Putamen (tissue), 1 donor: ENCODE data around the gene MED19.
A peak's percentile ranks its signal among the peaks of the same experiment; 100 is the strongest.
"Not testable (repeated sequence)": the region's sequence is repeated elsewhere in the genome, so short reads cannot be mapped to it uniquely, and the experiment has no call there.

Experiments
- DNase-seq: peaks from one replicate; pipeline ENCODE4 v3.0.0-alpha.2; 2016; ENCODE audit warnings: low spot score

Gene MED19, protein sequence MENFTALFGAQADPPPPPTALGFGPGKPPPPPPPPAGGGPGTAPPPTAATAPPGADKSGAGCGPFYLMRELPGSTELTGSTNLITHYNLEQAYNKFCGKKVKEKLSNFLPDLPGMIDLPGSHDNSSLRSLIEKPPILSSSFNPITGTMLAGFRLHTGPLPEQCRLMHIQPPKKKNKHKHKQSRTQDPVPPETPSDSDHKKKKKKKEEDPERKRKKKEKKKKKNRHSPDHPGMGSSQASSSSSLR

DNA sequence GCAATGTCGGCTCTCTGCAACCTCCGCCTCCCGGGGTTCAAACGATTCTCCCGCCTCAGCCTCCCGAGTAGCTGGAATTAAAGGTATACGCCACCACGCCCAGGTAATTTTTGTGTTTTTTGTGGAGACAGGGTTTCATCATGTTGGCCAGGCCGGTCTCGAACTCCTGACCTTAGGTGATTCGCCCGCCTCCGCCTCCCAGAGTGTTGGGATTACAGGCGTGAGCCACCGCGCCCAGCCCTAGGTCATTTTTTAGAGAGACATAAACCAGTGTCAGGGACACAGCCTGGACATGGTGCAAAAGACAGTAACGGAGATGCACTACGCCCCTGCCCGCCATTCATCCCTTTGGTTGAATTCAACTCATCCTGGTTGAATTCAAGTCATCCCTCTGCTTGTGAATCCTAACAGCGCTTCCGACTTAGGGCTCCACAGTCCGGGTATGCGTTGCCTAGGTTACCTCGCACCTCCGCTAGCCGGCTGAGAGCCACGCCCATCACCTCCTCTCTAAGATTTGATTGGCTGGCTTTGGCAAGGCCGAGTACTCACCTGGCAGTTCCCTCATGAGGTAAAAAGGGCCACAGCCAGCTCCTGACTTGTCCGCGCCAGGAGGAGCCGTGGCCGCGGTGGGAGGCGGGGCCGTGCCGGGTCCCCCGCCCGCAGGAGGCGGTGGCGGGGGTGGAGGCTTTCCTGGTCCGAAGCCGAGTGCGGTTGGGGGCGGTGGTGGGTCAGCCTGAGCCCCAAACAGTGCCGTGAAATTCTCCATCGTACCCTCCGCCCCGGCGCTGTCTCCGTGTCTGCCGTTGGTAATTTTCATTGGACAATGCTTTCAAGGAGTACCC is at the start of gene MED19:
Gene MED19 (minus strand): TSS at position 802 of the 842 bp plus-strand sequence. CDS start 36 bp downstream, at position 766.
- DNase-seq, result peak; percentile 69

DNA sequence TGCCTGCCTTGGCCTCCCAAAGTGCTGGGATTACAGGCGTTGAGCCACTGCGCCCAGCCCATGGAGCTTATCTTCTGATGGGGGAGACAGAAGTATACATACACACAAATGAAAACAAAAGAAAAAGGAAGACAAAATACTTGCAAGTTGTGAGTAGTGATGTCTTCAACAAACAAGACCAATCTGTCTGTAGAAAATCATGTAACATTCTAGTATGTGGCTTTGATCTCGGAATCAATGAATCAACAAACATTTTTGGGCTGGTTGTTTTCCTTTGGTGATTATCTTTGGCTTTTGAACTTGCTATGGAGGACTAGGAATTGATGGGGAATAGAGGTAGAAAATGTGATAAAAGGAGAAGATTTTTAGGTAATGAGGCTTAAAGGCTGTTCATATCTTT is 46.2 kb upstream of the MED19 start:
- no peak for DNase-seq

DNA sequence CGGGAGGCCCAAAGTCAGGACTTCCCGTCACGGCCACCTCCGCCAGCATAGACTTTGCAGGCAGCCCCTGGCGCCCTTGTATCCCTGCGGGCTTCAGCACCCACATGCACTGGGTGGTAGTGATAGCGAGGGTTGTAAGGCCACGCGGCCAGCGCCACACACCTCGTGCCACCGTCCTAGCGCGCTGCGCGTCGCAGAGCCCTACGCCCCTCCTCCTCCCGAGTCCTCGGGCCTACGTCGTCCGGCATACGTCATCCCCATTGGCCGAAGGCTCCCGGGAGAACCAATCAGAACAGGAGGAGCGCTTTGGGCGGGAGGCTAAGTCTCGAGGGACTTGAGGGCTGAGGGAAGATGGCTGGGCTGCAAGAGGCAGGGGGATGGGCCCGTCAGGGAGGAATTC is 40.9 kb upstream of the MED19 start:
- no peak for DNase-seq

DNA sequence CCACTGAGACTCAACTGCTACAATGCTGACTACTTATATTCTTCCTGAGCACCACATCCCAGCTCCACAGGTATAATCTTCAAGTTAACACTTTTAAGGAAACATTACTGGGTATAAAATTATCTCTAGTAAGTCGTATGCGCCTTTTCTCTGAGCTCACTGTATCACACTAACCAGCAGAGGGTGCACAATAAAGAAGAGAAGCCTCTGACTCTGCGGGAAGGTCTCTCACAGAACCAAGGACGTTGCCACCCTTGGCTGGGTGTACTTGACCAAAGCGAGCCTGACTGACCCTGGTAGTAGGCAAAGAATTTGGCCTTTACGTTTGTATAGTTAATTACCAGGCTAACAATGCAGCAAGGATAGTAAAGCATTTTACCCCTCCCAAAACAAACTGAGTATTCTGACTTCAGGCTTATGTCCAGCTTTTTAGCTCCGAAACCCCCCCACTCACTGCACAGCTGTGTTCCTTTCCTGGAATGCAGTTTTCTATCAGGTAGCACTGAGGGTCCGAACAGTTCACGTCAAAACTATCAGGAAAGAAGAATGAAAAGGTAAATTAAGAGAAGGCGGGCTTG is 39.8 kb upstream of the MED19 start, which contains the start of gene BTBD18:
Gene BTBD18 (minus strand): TSS at position 144 of the 578 bp plus-strand sequence. CDS start 631 bp downstream, outside the sequence.
- DNase-seq, result peak; percentile 20

DNA sequence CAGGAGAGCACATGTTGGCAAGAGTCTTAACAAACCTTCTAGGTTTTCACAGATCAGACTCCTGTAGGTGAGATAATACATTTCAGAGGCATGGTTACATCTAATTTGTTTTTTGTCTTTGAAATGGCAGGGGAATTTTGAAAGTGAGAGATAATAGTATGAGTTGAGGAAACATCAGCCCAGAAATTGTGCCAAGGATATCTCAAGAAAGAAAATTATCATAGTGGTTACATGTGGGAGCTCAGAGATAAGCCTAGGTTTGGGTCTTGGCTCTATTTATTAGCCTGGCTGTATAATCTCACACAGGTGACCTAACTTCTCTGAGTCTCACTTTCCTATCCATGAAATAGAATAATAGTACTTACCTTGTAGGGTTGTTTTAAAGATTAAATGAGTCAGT is 39.2 kb upstream of the MED19 start:
- no peak for DNase-seq

DNA sequence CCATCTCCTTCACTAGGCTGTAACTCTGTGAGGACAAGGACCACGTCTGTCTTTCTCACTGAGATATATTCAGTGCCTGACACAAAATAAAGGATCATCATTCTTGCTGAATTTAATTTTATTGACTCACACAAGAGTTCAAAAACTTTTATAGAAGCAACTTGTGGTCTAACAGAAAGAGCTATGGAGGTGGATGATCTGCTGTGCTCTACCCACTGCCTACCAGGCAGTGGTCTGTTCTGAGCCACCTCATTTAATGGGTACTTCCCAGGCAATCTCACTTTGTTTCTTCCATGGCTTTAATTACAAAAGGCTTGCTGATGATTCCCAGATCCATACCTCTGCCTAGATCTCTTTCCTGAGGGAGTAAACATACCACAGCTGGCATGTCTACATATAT is 34.9 kb upstream of the MED19 start:
- no peak for DNase-seq

DNA sequence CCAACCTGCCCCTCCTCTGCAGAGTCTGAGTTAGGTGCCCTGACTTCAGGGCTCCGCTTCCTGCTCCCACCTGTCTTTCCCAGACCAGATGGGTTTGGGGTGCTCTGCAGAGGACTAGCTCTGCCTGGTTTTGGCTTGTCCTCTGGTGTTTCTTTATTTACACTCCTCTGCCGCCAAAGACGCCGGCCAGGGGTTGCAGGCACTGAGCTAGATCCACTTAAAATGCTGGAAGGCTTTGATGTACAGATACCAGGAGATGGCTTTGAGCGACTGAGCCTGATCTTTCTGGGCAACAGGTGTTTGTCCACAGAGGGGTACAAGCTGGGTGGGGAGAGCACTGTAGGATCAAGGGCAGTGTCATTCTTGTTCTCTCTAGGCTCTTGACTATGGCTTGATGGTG is 33.2 kb upstream of the MED19 start:
- no peak for DNase-seq

DNA sequence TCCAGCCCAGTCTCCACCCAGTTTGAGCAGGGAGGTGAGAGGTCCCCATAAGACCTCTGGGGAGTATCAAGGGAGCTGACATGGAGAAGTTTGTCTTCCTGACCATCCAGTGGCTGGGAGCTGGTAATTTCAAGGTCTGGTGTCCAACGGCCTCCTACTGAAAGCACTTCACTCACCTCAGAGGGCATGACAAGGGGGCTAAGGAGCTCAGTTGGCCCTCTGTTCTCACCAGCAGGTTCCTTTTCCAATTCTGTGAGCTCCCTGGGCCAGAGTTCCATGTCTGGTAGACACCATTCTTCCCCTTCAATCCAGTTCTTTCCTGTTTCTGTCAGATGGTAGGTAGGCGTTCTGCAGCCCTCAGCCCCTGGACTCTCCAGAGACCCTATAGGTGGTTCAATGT is 32.3 kb upstream of the MED19 start:
- no peak for DNase-seq

DNA sequence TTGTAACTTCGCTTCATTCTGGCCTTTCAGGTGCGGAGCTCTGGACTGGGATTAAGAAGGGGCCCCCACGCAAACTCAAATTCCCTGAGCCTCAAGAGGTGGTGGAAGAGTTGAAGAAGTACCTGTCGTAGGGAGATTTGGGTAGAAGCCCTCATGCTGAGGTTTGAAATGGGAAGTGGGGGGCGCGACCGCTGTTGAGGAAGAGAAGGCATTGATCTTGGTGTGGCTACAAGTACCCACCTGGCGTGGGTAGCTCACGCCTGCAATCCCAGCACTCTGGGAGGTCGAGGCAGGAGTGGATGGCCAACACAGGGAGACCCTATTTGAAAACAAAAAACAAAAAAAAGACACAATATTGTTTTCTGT is 30.1 kb upstream of the MED19 start:
- no peak for DNase-seq

DNA sequence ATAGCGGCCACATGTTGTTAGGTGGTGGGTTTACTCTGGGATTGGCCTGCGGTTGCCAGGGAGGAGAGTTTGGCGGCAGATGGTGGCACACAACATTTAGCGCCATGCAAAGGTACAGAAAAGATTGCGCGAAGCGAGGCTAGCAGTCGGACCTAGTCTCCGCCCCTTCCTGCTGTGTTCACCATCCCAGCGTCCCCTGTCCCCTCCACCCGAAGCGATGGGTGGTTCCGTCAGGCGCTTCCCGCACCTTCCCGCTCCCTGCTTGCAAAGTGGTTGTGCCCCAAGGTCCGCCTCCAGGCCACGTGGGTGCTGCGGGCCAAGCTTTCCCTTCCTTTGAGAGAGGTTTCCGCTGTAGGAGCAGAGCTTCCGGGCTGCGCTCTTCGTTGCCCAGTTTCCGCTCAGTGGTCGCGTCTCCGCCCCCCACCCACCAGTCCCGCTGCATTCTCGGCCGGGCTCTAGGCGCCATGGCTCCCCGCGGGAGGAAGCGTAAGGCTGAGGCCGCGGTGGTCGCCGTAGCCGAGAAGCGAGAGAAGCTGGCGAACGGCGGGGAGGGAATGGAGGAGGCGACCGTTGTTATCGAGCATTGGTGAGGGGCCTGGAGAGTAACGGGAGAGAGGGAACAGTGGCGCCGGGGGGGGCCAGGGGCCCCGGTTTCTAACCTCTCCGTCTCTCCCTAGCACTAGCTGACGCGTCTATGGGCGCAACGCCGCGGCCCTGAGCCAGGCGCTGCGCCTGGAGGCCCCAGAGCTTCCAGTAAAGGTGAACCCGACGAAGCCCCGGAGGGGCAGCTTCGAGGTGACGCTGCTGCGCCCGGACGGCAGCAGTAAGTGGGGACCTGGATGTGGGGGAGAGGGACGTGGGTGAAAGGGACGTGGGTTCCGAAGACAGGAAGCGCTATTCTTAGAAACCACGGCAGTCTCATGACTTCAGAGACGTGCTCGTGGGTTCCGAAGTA is 29.4 kb upstream of the MED19 start, which contains the start of gene SELENOH:
Gene SELENOH (plus strand): TSS at position 360 of the 955 bp plus-strand sequence. CDS start 105 bp downstream, at position 465.
- peak; percentile 96 for DNase-seq

DNA sequence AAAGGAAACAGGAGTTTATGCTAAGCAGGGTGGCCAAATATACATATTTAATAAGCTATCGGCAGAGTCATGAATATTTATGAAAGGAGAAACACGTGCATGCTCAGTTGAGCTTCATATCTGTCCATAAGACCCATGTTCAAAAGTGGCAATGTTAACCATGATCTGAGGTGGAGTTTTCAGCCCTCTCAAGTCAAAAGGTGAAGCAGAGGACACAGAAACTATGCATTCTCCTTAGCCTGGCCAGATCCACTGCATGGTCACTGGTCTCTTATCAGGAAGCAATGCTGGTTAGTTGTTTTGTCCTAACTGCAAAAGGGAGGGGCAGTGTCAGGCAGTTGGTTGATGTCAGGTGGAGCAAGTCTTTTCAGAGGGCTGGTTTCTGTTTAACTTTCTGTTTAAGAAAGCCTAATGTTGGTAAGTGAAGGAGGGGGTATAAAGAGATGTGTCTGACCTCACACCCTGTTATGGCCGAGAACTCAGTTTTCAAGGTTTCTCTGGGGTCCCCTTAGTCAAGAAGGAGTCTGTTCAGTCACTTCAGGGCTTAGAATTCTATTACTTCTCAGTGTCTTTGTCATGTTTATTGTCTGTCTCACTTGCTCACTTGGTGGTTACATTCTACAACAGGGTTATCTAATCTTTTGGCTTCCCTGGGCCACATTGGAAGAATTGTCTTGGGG is 23.7 kb upstream of the MED19 start:
- no peak for DNase-seq

DNA sequence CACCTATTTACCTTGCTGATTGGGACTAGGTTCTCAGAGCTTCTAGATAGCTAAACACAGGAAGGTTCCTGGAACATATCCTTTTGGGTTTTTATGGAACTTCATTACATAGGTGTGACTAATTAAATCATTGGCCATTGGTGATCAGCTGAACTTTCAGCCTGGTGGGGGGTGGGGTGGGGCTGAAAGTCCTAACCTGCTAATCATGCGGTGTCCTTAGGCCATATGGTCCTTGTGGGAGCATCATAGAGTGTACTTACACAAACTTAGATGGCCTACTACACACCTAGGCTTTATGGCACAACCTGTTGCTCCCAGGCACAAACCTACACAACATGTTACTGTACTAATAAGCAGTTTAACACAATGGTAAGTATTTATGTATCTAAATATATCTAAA is 20.6 kb upstream of the MED19 start:
- DNase-seq, result no peak

DNA sequence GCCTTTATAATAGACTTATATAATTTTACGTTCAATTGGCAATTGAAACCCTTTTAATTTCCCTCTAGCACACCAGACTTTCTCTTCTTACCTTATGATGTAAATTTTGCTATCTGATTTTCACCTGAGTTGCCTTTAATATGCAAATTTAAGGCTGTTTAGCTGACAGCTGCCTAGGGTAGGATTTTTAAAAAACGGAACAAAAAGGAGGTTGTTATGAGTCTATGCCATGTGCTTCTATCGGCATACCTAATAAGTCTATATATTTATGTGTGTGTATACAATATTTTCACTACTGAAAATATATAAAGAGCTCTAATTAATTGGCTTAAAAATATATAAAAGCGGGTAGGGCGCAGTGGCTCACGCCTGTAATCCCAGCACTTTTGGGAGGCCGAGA is 17.5 kb upstream of the MED19 start:
- no peak for DNase-seq

DNA sequence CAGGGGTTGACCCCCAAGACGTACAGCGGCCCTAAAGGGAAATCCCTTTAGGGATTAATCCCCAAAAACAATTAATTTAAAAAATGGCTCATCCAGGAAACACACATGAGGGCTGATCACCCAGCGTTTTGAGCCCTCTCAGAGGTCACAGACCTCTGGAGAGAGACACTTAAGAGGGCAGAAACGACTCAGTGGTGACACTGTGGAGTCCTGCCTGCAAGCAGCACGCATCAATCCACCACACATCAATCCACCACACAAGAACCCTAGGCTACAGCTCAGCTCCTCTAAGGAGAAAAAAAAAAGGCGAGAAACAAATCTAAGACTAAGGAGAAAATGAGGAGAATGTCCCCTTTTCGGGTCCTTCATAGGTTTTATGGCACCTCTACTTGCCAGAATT is 16.8 kb upstream of the MED19 start:
- DNase-seq, result no peak

DNA sequence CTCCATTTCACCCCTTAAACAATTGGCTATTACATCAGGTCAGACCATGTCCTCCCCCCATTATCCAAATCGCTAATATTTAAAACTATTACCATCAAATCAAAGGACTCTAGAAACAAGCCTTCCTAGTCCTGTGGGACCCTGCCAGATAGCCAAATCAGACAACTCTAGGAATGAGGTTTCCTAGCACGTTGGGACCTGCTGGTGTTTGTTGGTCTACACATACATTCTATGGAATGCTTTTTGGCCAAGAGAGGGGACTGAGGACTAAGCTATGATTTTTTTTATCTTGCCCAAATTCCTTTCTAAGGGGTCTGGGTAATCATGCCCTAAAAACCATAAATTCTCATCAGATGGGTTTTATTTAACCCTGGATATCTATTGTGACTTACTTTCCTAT is 15.2 kb upstream of the MED19 start:
- DNase-seq, result no peak

DNA sequence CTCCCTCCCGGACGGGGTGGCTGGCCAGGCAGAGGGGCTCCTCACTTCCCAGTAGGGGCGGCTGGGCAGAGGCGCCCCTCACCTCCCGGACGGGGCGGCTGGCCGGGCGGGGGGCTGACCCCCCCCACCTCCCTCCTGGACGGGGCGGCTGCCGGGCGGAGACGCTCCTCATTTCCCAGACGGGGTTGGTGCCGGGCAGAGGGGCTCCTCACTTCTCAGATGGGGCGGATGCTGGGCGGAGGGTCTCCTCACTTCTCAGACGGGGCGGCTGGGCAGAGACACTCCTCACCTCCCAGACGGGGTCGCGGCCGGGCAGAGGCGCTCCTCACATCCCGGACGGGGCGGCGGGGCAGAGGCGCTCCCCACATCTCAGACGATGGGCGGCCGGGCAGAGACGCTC is 4.7 kb upstream of the MED19 start:
- not testable (repeated sequence) for DNase-seq

DNA sequence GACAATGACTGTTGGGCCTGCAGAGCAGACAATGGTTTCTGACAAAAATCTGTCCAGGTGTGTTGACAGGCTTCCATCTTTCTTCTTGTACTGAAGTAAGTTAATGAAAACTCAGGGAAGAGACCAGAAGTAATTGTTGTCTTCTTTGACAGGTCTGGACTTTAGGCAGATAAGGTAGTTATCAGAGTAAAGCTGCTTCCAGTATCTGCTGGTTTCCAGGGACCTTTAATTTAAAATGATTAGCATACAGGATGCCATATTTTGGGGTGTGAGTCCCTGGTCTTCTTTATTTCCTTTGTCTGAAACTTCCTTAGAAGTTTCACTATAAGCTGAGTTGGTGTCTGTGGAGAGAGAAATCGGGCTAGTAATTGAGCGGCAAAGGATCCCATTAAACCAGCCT is 1.8 kb upstream of the MED19 start:
- no peak for DNase-seq

DNA sequence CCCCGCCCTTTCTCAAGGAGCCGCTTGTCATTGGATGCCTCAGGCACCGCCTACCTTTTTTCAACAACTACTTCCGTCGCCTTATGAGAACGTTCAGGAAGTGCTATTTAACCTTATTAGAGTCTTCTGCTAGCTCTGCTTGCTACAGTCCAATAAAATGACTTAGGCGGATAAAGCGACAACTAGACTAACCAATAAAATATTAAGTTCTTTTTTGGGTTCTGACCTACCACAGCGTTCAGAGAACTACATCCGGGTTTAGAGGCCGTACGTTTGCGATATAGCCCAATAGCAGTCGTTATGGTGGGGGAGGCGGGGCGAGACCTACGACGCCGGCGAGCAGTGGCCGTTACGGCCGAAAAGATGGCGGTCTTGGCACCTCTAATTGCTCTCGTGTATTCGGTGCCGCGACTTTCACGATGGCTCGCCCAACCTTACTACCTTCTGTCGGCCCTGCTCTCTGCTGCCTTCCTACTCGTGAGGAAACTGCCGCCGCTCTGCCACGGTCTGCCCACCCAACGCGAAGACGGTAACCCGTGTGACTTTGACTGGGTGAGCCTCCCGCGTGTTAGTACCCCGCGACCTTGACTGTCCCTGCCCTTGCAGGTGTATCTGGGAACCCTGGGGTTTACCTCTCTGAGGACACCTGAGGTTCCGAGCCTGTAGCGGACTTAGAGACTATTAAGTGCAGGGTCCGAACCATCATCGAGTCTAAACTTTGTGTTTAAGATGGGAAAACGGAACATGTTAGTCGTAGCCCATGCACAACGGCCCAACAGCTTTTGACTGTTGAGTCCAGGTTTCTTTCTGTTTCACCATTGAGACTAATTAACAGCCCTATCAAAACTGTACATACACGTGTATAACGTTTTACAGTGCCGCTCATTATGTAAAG is 488 bp upstream of the MED19 start, which contains the start of gene TMX2:
Gene TMX2 (plus strand): TSS at position 338 of the 895 bp plus-strand sequence. CDS start 26 bp downstream, at position 364.
- DNase-seq, result peak; percentile 99

DNA sequence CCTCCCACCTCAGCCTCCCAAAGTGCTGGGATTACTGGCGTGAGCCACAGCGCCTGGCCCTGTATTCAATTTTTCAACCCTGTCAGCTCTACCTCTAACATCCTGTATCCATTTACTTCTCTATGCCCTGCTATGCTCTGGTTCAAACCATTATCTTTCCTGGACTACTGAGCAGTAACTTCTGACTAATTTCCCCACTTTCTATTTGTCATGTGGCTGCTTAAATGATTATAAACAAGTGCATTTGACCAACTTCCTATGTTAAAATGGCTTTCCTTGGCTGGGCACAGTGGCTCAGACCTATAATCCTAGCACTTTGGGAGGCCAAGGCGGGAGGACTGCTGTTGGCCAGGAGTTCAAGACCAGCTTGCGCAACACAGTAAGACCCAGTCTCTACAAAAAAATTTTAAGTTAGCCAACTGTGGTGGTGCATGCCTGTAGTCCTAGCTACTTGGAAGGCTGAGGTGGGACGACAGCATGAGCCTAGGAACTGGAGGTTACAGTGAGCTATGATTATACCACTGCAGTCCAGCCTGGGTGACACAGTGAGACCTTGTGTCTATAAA is 2.1 kb downstream of the MED19 start:
- DNase-seq, result no peak

DNA sequence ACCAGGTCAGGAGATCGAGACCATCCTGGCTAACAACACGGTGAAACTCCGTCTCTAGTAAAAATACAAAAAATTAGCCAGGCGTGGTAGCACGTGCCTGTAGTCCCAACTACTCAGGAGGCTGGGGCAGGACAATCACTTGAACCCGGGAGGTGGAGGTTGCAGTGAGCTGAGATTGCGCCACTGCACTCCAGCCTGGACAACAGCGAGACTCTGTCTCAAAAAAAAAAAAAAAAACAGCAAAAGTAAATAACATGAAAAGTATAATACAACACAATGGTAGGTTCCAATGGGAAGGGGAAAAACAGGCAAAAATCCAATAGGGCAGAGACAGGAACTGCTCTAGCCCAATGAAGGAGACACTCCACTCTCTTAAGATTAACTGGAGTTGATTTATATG is 6.6 kb downstream of the MED19 start:
- DNase-seq, result not testable (repeated sequence)
